ENCODE data around the gene PHRF1. TPM values are rescaled to one million over a fixed set of nuclear protein-coding genes. Genes with fewer than 3 reads are reported as not detected.

Gene PHRF1
- total RNA-seq, 2 experiments from 2014 or later = 25.6 to 26.1 TPM

DNA sequence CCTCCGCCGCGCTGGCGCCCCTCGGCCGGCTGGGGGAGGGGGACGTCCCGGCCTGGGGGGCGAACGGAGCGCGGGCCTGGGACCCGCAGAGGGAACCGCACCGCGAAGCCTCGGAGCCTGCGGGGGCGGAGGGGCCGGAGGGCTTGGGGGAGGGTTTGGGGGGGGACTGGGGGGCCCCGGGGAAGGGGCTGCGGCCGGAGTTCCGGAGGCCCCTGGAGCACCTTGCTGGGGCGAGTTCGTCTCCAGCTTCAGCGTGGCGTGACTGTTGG is 51.0 kb downstream of the PHRF1 start:
- Mint-ChIP-seq H3K36me3 (ENCODE audit: low read depth) (peaks cover 1% of the 10 kb centered on the region), H3K9me3 (no peaks in the 10 kb centered on the region), H3K4me3 (no peak overlapping the region), H3K27ac (no peak overlapping the region), H3K27me3 (ENCODE audit: low read depth) (peaks cover 30% of the 10 kb centered on the region), H3K4me1 (ENCODE audit: low read depth) (peaks cover 21% of the 10 kb centered on the region)
- CTCF ChIA-PET = no interaction called here
- intact Hi-C loops (cut with micrococcal nuclease) = no loop called here
- DNase-seq = no peak

DNA sequence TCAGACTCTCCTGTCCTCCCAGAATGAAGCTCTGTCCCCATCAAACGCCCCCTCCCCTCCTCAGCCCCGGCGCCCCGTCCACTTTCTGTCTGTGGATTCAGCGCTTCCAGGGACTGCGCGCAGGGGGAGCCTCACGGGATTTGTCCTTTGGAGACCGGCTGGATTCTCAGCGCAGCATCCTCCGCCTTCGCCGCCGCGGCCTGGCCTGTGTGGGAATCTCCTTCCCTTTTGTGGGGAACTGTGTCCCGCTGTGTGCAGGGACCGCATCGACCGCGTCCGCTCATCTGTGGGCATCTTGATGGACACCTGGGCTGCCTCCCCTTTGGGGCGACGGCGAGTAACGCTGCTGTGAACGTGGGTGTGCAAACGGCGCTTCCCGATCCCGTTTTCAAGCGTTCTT is 51.8 kb downstream of the PHRF1 start:
- H3K27ac Mint-ChIP-seq = no peak overlapping the region

DNA sequence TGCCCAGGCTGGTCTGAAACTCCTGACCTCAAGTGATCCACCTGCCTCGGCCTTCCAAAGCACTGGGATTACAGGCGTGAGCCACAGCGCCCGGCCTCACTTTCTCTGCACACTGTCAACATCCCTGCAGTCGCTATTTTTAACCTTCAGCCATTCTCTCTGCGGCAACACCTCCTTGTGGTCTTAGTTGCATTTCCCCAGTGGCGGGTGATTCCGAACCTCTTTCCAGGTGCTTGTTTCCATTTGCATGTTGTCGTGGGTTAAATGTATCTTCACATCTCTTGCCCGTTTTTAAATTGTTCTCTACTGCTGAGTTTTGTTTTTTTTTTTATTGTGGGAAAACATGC is 52.9 kb downstream of the PHRF1 start:
- Mint-ChIP-seq H3K27ac (peak overlapping the region; percentile 5), H3K4me1 (ENCODE audit: low read depth) (peaks cover 21% of the 10 kb centered on the region), H3K27me3 (ENCODE audit: low read depth) (peaks cover 27% of the 10 kb centered on the region), H3K36me3 (ENCODE audit: low read depth) (peaks cover 1% of the 10 kb centered on the region), H3K4me3 (peak overlapping the region; percentile 11), H3K9me3 (no peaks in the 10 kb centered on the region)
- intact Hi-C loops (cut with micrococcal nuclease) = loop anchor here (2.0 kb wide), 1 partner anchor 74 kb away; no protein-coding TSS in a partner anchor
- peak; percentile 60 for DNase-seq
- CTCF ChIA-PET = interaction anchor here (1.1 kb wide), 1 partner anchor 93 kb away, joined by 3 read pairs; no protein-coding TSS in a partner anchor

More for the DNA sequence above, 51.8 kb downstream of the PHRF1 start:
- Mint-ChIP-seq H3K4me1 (ENCODE audit: low read depth) (peaks cover 21% of the 10 kb centered on the region), H3K36me3 (ENCODE audit: low read depth) (peaks cover 1% of the 10 kb centered on the region), H3K9me3 (no peaks in the 10 kb centered on the region), H3K4me3 (no peak overlapping the region), H3K27me3 (ENCODE audit: low read depth) (peaks cover 30% of the 10 kb centered on the region)
- CTCF ChIA-PET = no interaction called here
- DNase-seq = no peak
- intact Hi-C loops (cut with micrococcal nuclease) = loop anchor here (2.0 kb wide), 1 partner anchor 73 kb away; no protein-coding TSS in a partner anchor

DNA sequence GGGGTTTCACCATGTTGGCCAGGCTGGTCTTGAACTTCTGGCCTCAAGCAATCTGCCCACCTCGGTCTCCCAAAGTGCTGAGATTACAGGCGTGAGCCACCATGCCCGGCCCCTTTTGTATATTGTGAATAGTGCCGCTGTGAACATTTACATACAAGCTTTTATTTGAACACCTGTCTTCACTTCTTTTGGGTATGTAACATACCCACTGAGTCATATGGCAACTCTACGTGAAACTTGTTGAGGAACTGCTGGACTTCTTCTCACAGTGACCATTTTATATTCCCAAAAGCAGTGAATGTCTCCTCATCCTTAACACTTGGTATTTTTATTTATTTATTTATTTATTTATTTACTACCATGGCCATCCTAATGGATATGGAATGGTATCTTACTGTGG is 54.6 kb downstream of the PHRF1 start:
- intact Hi-C loops (cut with micrococcal nuclease) = no loop called here
- H3K4me3 Mint-ChIP-seq = no peak overlapping the region
- DNase-seq = no peak
- H3K27ac Mint-ChIP-seq = no peak overlapping the region
- H3K36me3 Mint-ChIP-seq (ENCODE audit: low read depth) = peaks cover 1% of the 10 kb centered on the region
- peaks cover 22% of the 10 kb centered on the region for H3K27me3 Mint-ChIP-seq (ENCODE audit: low read depth)
- CTCF ChIA-PET = no interaction called here
- no peaks in the 10 kb centered on the region for H3K9me3 Mint-ChIP-seq
- H3K4me1 Mint-ChIP-seq (ENCODE audit: low read depth) = peaks cover 21% of the 10 kb centered on the region

DNA sequence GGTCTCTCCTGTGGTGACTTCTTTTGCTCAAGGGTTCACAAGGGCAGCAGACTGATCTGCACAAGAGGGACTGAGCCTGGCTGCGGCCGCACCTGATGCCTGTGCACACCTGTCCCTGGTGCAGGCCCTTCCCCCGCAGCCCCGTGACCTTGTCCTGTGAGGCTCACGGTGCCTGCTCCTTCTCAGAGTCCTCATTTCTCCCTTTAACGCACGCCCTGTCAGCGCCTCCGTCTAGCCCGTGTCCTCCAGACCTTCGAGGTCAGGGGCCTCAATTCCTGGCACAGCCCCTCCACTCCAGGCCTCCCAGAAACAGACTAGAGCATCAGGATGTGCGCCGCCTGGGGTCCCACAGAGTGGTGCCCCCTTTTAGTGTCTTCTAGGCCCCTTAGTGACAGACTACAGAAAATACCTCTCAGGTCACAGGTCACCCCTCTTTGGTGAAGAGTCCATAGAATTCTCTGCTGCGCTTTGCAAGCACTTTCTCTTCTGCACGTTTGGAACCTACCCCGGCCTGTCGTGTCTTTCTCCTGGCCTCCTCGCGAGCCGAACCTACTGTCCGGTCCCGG is 59.8 kb downstream of the PHRF1 start:
- Mint-ChIP-seq H3K9me3 (no peaks in the 10 kb centered on the region), H3K36me3 (ENCODE audit: low read depth) (no peaks in the 10 kb centered on the region), H3K4me3 (no peak overlapping the region), H3K27ac (no peak overlapping the region), H3K27me3 (ENCODE audit: low read depth) (peaks cover 25% of the 10 kb centered on the region), H3K4me1 (ENCODE audit: low read depth) (peaks cover 19% of the 10 kb centered on the region)
- intact Hi-C loops (cut with micrococcal nuclease) = no loop called here
- DNase-seq = no peak
- CTCF ChIA-PET = no interaction called here

DNA sequence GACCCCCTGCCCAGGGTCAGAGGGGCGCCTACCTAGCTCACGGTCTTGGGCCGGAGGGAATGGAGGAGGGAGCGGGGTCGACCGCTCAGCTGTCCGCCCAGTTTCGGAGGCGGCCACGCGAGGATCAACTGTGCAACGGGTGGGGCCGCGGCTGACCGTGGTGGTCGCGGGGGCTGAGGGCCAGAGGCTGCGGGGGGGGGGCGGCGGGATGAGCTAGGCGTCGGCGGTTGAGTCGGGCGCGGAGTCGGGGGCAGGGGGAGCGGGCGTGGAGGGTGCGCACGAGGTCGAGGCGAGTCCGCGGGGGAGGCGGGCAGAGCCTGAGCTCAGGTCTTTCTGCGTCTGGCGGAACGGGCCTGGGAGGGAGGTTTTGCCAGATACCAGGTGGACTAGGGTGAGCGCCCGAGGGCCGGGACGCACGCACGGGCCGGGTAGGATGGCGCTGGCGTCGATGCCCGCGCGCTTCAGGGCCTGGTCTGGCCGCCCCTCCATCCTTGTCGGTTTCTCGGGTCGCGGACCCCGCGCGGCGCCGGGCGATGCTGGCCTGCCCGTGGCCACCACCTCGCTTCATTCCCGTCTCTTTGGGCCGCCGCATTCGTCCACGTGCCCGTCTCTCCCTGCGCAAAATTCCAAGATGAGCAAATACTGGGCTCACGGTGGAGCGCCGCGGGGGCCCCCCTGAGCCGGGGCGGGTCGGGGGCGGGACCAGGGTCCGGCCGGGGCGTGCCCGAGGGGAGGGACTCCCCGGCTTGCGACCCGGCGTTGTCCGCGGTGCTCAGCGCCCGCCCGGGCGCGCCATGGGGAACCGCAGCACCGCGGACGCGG is 60.5 kb downstream of the PHRF1 start, which contains the start of gene DRD4:
DRD4 (plus strand) TSS at position 759 of the 822 bp plus-strand sequence; CDS start at position 795, 36 bp downstream.
- no peaks in the 10 kb centered on the region for H3K36me3 Mint-ChIP-seq (ENCODE audit: low read depth)
- no peak within 1 kb of the TSS for H3K27ac Mint-ChIP-seq
- CTCF ChIA-PET = no interaction called here
- H3K4me1 Mint-ChIP-seq (ENCODE audit: low read depth) = peaks cover 19% of the 10 kb centered on the region
- no peak within 1 kb of the TSS for H3K4me3 Mint-ChIP-seq
- H3K9me3 Mint-ChIP-seq = no peaks in the 10 kb centered on the region
- DNase-seq = no peak
- H3K27me3 Mint-ChIP-seq (ENCODE audit: low read depth) = peaks cover 25% of the 10 kb centered on the region
- intact Hi-C loops (cut with micrococcal nuclease) = no loop called here

DNA sequence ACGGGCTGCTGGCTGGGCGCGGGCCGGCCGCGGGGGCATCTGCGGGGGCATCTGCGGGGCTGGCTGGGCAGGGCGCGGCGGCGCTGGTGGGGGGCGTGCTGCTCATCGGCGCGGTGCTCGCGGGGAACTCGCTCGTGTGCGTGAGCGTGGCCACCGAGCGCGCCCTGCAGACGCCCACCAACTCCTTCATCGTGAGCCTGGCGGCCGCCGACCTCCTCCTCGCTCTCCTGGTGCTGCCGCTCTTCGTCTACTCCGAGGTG is 61.0 kb downstream of the PHRF1 start:
- DNase-seq = no peak
- Mint-ChIP-seq H3K4me1 (ENCODE audit: low read depth) (peaks cover 19% of the 10 kb centered on the region), H3K4me3 (no peak overlapping the region), H3K27ac (no peak overlapping the region), H3K27me3 (ENCODE audit: low read depth) (peaks cover 25% of the 10 kb centered on the region), H3K9me3 (no peaks in the 10 kb centered on the region), H3K36me3 (ENCODE audit: low read depth) (no peaks in the 10 kb centered on the region)
- CTCF ChIA-PET = no interaction called here
- intact Hi-C loops (cut with micrococcal nuclease) = no loop called here

DNA sequence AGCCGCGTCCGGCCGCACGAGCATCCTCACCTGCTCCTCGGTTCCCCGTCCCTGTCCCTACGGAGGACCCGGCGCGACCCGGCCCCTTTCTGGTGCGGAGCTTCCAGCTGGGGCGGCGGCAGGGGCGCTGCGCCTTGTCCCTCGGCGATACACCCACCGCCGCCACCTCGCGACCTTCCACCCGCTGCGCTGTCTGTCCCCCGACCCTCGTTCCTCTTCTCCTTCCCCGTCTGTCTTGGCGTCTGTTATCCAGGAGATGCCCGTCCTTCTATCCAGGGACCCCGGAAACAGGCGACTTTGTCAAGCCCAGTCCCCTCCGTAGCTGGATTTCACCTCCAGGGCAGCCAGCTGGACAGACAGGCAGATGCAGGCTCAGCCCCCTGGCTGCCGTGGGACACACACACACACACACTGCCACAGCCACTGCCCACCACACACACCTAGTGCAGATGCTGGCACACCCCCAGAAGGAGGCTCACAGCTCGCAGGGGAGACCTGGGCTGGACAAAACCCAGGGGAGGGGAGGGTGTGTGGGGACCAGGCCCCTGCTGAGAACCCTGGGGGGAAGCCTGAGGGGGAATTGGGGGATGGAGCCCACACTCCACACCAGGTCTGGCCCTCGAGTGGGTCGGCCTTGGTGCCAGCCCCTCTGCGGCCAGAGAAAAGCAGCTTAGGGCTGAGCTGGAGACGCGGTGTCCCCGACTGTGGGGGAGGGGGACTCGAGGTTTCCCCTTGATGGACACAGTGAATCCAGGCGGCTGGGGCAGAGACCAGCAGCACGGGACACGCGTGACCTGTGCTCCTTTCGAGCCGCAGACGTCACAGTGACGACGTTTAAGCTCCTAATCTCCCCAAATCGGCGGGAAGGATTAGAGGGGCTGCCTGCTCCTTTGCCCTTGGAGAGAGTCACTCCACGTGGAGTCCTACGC is 61.6 kb downstream of the PHRF1 start:
- no peak overlapping the region for H3K27ac Mint-ChIP-seq
- H3K27me3 Mint-ChIP-seq (ENCODE audit: low read depth) = peaks cover 25% of the 10 kb centered on the region
- intact Hi-C loops (cut with micrococcal nuclease) = no loop called here
- CTCF ChIA-PET = interaction anchor here (0.5 kb wide), 1 partner anchor 26 kb away, joined by 3 read pairs; no protein-coding TSS in a partner anchor
- H3K4me3 Mint-ChIP-seq = no peak overlapping the region
- peaks cover 19% of the 10 kb centered on the region for H3K4me1 Mint-ChIP-seq (ENCODE audit: low read depth)
- DNase-seq = no peak
- H3K36me3 Mint-ChIP-seq (ENCODE audit: low read depth) = no peaks in the 10 kb centered on the region
- no peaks in the 10 kb centered on the region for H3K9me3 Mint-ChIP-seq

DNA sequence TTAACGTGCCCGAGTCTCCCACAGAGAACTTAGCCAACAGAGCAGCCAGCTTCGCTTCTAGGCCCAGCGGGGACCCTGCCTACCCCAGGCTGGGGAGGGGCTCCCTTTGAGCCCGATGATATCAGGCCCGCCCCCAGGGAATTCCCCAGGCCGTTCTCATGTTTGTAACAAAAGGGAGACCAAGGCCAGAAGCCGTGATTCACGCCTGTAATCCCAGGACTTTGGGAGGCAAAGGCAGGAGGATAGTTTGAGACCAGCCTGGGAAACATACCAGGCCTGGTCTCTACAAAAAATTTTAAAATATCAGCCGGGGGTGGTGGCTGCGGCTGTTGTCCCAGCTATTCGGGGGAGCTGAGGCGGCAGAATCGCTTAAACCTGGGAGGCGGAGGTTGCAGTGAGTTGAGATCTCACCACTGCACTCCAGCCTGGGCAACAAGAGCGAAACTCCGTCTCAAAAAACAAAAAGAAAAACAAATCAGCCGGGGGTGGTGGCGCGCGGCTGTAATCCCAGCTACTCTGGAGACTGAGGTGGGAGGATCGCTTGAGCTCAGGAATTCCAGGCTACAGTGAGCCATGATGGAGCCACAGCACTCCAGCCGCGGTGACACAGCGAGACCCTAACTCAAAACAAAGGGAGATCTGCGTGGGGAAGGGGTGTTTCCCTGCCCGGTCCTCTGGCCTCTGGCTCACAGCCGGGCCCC is 62.5 kb downstream of the PHRF1 start:
- Mint-ChIP-seq H3K4me3 (no peak overlapping the region), H3K36me3 (ENCODE audit: low read depth) (no peaks in the 10 kb centered on the region), H3K27ac (no peak overlapping the region)

DNA sequence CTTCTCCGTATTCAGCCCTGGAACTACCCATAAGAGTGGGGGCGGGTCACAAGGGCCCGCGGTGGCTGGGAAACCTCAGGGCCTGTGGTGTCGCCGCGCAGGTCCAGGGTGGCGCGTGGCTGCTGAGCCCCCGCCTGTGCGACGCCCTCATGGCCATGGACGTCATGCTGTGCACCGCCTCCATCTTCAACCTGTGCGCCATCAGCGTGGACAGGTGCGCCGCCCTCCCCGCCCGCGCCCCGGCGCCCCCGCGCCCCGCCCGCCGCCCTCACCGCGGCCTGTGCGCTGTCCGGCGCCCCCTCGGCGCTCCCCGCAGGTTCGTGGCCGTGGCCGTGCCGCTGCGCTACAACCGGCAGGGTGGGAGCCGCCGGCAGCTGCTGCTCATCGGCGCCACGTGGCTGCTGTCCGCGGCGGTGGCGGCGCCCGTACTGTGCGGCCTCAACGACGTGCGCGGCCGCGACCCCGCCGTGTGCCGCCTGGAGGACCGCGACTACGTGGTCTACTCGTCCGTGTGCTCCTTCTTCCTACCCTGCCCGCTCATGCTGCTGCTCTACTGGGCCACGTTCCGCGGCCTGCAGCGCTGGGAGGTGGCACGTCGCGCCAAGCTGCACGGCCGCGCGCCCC is 63.2 kb downstream of the PHRF1 start:
- Mint-ChIP-seq H3K9me3 (no peaks in the 10 kb centered on the region), H3K4me1 (ENCODE audit: low read depth) (peaks cover 19% of the 10 kb centered on the region), H3K27ac (no peak overlapping the region), H3K36me3 (ENCODE audit: low read depth) (no peaks in the 10 kb centered on the region), H3K27me3 (ENCODE audit: low read depth) (peaks cover 25% of the 10 kb centered on the region), H3K4me3 (no peak overlapping the region)
- DNase-seq = no peak
- CTCF ChIA-PET = no interaction called here
- intact Hi-C loops (cut with micrococcal nuclease) = no loop called here

More for the DNA sequence above, 62.5 kb downstream of the PHRF1 start:
- Mint-ChIP-seq H3K4me1 (ENCODE audit: low read depth) (peaks cover 19% of the 10 kb centered on the region), H3K9me3 (no peaks in the 10 kb centered on the region), H3K27me3 (ENCODE audit: low read depth) (peaks cover 25% of the 10 kb centered on the region)
- intact Hi-C loops (cut with micrococcal nuclease) = no loop called here
- CTCF ChIA-PET = interaction anchor here (0.5 kb wide), 1 partner anchor 25 kb away, joined by 3 read pairs; no protein-coding TSS in a partner anchor
- no peak for DNase-seq

DNA sequence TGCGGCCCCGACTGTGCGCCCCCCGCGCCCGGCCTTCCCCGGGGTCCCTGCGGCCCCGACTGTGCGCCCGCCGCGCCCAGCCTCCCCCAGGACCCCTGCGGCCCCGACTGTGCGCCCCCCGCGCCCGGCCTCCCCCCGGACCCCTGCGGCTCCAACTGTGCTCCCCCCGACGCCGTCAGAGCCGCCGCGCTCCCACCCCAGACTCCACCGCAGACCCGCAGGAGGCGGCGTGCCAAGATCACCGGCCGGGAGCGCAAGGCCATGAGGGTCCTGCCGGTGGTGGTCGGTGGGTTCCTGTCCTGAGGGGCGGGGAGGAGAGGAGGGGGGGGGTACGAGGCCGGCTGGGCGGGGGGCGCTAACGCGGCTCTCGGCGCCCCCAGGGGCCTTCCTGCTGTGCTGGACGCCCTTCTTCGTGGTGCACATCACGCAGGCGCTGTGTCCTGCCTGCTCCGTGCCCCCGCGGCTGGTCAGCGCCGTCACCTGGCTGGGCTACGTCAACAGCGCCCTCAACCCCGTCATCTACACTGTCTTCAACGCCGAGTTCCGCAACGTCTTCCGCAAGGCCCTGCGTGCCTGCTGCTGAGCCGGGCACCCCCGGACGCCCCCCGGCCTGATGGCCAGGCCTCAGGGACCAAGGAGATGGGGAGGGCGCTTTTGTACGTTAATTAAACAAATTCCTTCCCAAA is 63.9 kb downstream of the PHRF1 start:
- intact Hi-C loops (cut with micrococcal nuclease) = no loop called here
- no peak for DNase-seq

More for the DNA sequence above, 63.9 kb downstream of the PHRF1 start:
- H3K27me3 Mint-ChIP-seq (ENCODE audit: low read depth) = peaks cover 25% of the 10 kb centered on the region
- no peak overlapping the region for H3K27ac Mint-ChIP-seq
- CTCF ChIA-PET = no interaction called here
- H3K9me3 Mint-ChIP-seq = no peaks in the 10 kb centered on the region
- H3K4me1 Mint-ChIP-seq (ENCODE audit: low read depth) = peaks cover 19% of the 10 kb centered on the region
- no peaks in the 10 kb centered on the region for H3K36me3 Mint-ChIP-seq (ENCODE audit: low read depth)
- H3K4me3 Mint-ChIP-seq = no peak overlapping the region

All from activated naive CD4-positive, alpha-beta T cell treated with anti-CD3 and anti-CD28 coated beads for 36 hours (primary cell).